HEK293 (cell line): Measurements from ENCODE around the gene CDK8.

Source experiments
- CTCF ChIP-seq: fragments of 450-650 bp; formaldehyde crosslinking; IDR thresholded peaks from 2 replicates; pipeline ENCODE4 v1.5.1; 2016; ENCODE audit warnings: missing biosample characterization, missing genetic modification characterization
- HIC1 ChIP-seq: fragments of 450-650 bp; formaldehyde crosslinking; IDR thresholded peaks from 2 replicates; pipeline ENCODE4 v1.5.1; 2016; ENCODE audit warnings: missing biosample characterization, missing genetic modification characterization
- HOXA7 ChIP-seq: sonication (generic); formaldehyde crosslinking; IDR thresholded peaks from 2 replicates; pipeline ENCODE4 v1.8.1; 2022; ENCODE audit warnings: missing genetic modification reagents, borderline replicate concordance
- PBX3 ChIP-seq: sonication (generic); formaldehyde crosslinking; IDR thresholded peaks from 2 replicates; pipeline ENCODE4 v1.8.1; 2022; ENCODE audit warnings: mild to moderate bottlenecking, moderate library complexity, missing genetic modification reagents
- REST ChIP-seq: fragments of 450-650 bp; formaldehyde crosslinking; IDR thresholded peaks from 2 replicates; pipeline ENCODE4 v1.5.1; 2016; ENCODE audit warnings: missing biosample characterization, missing genetic modification characterization
- ZNF280D ChIP-seq: fragments of 450-650 bp; formaldehyde crosslinking; IDR thresholded peaks from 2 replicates; pipeline ENCODE4 v1.5.1; 2016; ENCODE audit warnings: missing biosample characterization, missing genetic modification characterization

GRCh38 chr13:26325876-26326275 lies 71.9 kb downstream of the CDK8 start:
- no peak for TF ChIP-seq CTCF (tag by site-specific recombination)
- TF ChIP-seq PBX3 (CRISPR knock-in tag): no peak
- TF ChIP-seq HOXA7 (CRISPR knock-in tag): no peak
- no peak for TF ChIP-seq REST (tag by site-specific recombination)
- TF ChIP-seq HIC1: no peak
- TF ChIP-seq ZNF280D: no peak
